Left ventricle myocardium superior (tissue), 1 donor: ENCODE results near the gene ANKHD1. TPM values are rescaled to one million over a fixed set of nuclear protein-coding genes. Genes with fewer than 3 reads are reported as not detected.
"Not testable (repeated sequence)": the region's sequence is repeated elsewhere in the genome, so short reads cannot be mapped to it uniquely, and the experiment has no call there.

Experiments used
- ATAC-seq: fragments of 200-7000 bp; cut with Tn5 transposase; one replicate; pipeline ENCODE4 v1.9.1; 2020; ENCODE audit warnings: mild to moderate bottlenecking, moderate library complexity
- DNase-seq: peaks from one replicate; pipeline ENCODE4 v3.0.0-alpha.2; 2020
- intact Hi-C: fragments of 100-400 bp; cut with micrococcal nuclease; formaldehyde crosslinking; loops from one replicate; pipeline ENCODE4 v1.11.0; 2022
- total RNA-seq: library from RNA; stranded (reverse); fragmentation: NEBNext Ultra II Directional; extraction: Animal tissue kit (Norgen Biotek cat#: 25700); gene quantifications from one replicate; pipeline ENCODE4 v1.2.1, GENCODE V29; 2021
- donor health status: DM: no; HTN: yes; CAD: no; lungs with severe emphysema.

Gene ANKHD1
- total RNA-seq, 1 donor from 2014 or later, result 66.1 TPM

DNA sequence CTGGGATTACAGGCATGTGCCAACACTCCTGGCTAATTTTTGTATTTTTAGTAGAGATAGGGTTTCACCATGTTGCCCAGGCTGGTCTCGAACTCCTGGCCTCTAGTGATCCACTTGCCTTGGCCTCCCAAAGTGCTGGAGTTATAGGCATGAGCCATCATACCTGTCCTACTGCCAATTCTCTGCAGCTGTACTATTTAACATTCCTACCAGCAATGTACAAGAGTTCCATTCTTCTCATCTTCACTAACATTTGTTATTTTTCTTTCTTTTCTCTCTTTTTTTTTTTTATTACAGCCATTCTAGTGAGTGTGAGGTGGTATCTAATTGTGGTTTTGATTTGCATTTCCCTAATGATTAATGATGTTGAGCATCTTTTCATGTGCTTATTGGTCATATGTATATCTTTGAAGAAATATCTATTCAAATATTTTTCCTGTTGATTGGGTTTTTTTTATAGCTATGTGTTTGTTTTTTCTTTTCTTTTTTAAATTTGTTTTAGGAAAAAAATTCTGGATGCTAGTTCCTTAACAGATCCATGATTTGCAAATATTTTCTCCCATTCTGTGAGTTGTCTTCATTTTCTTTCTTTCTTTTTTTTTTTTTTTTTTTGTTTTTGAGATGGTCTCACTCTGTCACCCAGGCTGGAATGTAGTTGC lies 17.4 kb downstream of the ANKHD1 start:
- DNase-seq, result no peak
- intact Hi-C loops, result no loop called here
- no peak for ATAC-seq

DNA sequence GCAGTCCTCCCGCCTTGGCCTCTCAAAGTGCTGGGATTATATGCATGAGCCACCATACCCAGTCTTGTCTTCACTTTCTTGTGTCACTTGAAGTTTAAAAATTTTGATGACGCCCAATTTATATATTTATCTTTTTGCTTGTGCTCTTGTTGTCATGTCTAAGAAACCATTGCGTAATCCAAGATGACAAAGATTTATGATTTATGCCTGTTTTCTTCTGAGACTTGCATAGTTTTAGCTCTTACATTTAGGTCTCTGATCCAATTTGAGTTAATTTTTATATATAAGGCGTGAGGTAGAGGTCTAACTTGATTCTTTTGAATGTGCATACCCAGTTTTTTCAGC lies 18.6 kb downstream of the ANKHD1 start:
- intact Hi-C loops, result no loop called here
- ATAC-seq, result no peak
- DNase-seq, result no peak

DNA sequence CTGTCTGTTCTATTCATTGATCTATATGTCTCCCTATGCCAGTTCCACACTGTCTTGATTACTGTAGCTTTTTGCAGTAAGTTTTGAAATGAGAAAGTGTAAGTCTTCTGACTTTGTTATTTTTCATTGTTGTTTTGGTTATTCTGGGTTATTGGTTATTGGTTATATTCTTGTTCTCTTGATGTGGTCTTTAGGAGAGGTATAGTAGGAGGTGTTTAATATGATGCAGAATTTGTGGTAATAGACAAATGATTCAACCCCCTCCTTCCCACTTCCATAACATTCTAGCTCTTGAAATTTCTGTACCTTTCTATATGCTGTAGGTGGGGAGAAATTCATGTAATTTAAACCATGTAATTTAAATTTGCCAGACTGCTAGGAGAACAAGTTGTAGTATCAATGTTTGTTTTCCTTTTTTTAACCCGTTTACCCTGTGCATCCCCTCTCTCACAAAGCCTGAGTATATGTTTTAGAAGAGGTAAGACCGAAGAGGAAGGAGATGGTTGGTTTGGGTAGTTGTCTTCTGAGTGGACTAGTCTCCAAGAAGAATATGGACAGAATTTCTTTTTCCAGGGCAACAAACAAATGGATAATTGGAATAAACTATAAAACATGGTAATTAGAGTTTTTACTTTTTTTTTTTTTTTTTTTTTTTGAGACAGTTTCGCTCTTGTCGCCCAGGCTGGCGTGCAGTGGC lies 19.2 kb downstream of the ANKHD1 start:
- DNase-seq (no peak), ATAC-seq (no peak)
- intact Hi-C loops, result no loop called here

DNA sequence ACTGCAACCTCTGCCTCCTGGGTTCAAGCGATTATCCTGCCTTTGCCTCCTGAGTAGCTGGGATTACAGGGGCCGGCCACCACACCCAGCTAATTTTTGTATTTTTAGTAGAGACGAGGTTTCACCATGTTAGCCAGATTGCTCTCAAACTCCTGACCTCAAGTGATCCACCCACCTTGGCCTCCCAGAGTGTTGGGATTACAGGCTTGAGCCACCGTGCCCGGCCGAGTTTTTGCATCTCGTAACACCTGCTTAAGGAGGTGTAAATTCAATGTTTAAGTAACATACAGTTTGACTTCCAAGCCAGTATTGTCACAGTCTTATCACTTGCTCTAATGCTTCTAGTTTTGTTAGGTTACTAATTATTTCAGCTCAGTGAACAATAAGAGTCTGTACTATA lies 19.7 kb downstream of the ANKHD1 start:
- intact Hi-C loops, DNase-seq, ATAC-seq: not testable (repeated sequence)

DNA sequence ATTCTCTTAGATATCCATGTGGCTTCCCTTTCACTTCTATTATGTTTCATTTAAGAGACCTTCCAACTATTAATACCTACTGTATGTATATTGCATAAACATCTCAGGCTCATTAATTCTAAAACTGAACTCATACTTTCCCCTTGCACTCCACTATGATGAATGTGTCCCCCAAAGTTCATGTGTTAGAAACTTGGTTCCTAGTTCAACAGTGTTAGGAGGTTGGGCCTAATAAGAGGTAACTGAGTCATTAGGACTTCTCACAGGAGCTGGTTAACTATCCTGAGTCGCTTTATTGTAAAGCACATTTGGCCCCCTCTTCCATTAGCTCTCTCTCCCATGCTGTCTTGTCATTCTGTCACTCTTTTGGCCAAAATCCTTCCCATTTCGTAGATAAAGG lies 22.0 kb downstream of the ANKHD1 start:
- intact Hi-C loops, result no loop called here
- DNase-seq, result no peak
- ATAC-seq, result no peak

DNA sequence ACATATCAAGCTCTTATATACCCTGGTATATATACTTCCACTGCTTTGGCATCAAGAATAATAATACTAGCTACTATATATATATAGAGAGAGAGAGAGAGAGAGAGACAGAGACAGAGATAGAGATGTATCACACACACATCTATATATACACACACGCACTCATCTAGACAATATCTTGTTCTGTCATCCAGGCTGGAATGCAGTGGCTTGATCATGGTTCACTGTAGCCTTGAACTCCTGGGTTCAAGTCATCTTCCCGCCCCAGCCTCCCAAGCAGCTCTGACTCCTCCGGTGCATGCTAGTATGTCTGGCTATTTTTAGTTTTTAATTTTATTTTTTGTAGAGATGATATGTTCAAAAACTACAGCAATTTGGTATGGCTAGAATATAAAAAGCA lies 22.5 kb downstream of the ANKHD1 start:
- DNase-seq (no peak), ATAC-seq (no peak)
- intact Hi-C loops, result no loop called here

DNA sequence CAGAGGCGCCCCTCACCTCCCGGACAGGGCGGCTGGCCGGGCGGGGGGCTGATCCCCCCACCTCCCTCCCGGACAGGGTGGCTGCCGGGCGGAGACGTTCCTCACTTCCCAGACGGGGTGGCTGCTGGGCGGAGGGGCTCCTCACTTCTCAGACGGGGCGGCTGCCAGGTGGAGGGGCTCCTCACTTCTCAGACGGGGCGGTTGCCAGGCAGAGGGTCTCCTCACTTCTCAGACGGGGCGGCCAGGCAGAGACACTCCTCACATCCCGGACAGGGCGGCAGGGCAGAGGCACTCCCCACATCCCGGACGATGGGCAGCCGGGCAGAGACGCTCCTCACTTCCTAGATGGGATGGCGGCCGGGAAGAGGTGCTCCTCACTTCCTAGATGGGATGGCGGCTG lies 26.1 kb downstream of the ANKHD1 start:
- intact Hi-C loops, DNase-seq: not testable (repeated sequence)

DNA sequence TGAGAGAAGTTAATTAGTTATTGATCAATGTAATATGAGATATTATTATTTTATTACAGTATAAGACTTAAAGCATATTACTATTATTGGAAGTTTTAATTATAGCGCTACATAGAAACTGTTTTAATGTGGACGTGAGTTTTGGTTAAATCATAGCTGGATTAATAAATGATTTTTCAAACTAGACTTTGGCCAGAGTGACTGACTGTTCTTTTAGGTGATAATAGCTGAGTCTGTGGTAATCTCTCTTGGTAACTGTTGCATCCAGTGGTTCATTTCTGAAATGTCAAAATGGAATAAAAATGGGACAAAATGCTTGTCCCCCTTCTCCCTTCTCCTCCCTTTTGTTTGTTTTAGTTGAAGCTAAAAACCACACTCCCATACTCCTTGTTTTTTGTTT lies 28.1 kb downstream of the ANKHD1 start:
- ATAC-seq (no peak), DNase-seq (no peak)
- intact Hi-C loops, result no loop called here

More for the DNA sequence above, 26.1 kb downstream of the ANKHD1 start:
- ATAC-seq, result not testable (repeated sequence)

DNA sequence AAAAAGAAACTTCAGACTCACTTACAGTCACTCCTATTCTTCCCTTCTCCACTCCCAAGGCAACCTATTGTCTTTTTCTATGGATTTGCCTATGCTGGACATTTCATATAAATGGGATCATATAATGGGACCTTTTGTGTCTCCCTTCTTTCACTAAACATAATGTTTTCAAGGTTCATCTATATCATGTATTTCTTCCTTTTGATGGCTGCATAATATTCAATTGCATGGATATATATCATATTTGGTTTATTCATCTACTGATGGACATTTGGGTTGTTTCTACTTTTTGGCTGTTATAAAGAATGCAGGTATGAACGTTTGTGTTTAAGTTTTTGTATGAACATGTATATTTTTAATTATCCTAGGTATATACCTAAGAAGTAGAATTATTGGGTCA lies 30.6 kb downstream of the ANKHD1 start:
- DNase-seq (no peak), ATAC-seq (no peak)
- intact Hi-C loops, result no loop called here

DNA sequence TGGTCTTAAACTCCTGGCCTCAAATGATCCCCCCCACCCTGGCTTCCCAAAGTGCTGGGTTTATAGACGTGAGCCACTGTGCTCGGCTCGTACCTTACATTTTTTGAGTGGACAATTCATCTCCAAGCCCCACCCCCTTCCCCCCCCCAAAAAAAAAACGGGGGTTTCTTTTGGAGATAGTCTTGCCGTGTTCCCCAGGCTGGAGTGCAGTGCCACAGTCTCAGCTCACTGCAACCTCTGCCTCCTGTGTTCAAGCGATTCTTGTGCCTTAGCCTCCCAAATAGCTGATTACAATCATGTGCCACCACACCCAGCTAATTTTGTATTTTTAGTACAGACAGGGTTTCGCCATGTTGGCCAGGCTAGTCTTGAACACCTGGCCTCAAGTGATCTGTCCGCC lies 31.3 kb downstream of the ANKHD1 start:
- intact Hi-C loops, result no loop called here
- DNase-seq (no peak), ATAC-seq (no peak)

DNA sequence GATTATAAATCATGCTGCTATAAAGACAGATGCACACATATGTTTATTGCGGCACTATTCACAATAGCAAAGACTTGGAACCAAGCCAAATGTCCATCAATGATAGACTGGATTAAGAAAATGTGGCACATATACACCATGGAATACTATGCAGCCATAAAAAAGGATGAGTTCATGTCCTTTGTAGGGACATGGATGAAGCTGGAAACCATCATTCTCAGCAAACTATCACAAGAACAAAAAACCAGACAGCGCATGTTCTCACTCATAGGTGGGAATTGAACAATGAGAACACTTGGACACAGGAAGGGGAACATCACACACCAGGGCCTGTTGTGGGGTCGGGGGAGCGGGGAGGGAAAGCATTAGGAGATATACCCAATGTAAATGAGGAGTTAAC lies 55.7 kb downstream of the ANKHD1 start:
- intact Hi-C loops, result not testable (repeated sequence)

DNA sequence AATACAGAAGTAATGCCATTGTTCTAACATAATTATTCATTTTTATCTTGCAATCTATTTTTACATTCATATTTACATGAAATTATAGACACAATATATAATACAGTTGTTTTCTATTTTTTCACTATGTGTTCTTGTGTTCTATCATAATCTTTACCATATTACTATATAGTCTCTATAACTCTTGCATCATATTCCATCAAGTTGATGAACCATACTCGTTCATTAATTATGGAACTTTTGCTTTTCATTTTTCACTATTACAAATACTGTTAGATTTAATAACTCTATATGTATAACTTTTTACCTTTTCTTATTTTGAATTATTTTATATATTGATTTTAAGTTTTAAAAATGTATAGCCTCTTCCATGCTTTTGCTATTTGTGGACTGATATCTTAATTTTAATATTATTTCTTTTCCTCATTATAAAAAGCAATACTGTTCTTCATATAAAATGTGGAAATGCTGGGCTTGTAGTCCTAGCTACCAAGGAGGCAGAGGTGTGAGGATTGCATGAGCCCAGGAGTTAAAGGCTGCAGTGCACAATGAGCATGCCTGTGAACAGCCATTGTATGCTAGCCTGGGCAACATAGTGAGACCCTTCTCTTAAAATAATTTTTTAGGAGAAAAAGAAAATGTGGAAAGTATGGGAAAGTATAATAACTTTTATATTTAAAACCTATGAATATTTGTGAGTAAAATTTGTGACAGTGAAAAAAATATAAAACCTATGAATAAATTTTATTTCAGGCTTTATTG lies 65.5 kb downstream of the ANKHD1 start:
- intact Hi-C loops, result no loop called here
- no peak for DNase-seq
- ATAC-seq, result no peak

More for the DNA sequence above, 55.7 kb downstream of the ANKHD1 start:
- DNase-seq, ATAC-seq: not testable (repeated sequence)

DNA sequence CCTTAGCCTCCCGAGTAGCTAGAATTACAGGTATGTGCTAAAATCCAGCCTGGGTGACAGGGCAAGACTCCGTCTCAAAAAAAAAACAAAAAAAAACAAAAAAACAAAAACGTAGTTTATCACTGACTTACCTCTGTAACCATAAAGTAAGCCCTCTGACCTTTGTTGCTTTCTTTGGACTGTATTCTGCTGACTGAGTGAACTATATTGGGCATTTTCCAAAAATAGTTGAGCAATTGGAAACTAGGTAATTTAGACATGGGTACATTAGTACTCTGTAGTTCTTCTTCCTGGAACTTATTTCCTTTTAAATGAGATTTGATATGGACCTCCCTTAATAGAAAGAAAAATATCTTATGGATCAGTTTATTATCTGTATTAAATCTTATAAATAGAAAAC lies 66.6 kb downstream of the ANKHD1 start:
- intact Hi-C loops, result no loop called here
- no peak for DNase-seq
- peak; percentile 84 for ATAC-seq

DNA sequence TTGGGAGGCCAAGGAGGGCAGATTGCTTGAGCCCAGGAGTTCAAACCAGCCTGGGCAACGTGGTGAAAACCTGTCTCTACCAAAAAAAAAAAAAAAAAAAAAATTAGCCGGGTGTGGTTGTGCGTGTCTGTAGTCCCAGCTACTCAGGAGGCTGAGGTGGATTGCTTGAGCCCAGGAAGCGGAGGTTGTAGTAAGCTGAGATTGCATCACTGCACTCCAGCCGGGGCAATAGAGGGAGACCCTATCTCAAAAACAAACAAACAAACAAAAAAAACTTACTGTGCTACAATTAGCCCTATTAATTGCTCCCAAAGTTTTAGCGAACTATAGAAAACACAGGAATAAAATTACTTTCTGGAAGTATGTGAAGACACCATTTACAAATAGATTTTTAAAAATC lies 67.6 kb downstream of the ANKHD1 start:
- intact Hi-C loops, result no loop called here
- DNase-seq (no peak), ATAC-seq (no peak)

DNA sequence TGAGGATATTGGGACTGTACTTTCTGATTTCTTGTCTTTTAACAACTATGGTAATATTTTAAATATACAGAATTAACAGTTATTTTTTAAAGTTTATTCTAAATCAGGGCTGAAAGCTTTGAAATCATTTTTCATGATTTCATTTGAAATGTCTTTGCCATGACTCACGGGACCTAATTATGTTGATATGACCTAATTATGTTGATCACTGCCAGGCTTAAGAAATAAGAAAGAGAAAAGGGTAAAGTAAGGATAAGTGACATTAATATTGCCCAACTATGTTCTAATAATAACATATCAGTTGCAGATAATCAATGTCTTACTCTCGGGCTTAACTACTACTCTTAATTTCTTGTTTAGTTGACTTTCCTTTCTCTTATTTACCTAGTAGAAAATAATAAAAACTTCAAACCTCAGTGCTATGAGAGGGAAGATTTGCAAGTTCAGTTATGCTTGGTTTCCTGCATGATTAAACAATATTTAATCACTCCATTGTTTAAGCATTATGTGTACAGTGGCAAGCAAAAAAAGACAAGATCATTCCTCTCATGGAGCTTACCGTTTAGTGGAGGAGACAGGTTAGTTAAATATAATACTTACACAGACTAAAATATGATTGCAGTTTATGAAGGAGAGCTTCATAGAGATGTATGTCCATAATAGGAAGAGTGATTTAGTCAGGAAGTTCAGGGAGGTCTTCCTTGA lies 78.8 kb downstream of the ANKHD1 start:
- ATAC-seq, result no peak
- no peak for DNase-seq
- intact Hi-C loops, result no loop called here

DNA sequence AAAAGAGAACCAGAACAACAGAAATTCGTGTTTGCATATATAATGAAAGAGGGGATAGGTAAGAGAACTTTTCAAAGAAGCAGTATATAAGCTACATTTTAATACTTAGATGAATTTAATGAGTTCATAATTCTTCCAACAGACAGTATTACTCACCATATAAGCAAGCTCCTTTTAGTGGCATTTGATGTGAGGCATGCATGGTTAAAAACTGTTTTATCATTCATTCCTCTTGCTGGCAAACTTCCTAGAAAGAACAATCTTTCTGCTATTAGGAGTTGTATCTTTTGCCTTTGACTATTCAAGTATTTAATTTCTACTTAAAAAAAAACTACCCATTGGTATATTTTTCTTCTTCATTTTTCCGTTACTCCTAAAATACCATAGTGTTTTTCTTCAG lies 80.1 kb downstream of the ANKHD1 start:
- DNase-seq, result no peak
- intact Hi-C loops, result no loop called here
- no peak for ATAC-seq

DNA sequence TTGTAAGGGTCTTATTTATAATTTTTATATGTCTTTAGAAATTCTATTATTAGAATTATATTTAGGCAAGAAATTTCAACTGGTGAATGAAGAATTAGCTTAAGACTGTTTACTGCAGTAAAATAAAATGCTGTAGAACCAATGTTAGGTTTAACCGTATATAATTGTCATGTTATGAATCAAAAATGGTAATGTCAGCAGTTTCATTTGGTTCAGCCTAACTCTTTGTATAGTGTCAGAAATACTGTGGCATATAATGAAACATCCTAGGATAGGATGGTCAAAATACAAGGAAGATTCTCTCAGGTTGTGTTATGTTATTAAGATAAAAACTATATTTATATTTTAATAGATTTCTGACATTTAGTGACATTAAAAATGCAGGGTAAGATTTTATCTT lies 81.4 kb downstream of the ANKHD1 start:
- ATAC-seq (no peak), DNase-seq (no peak)
- intact Hi-C loops, result no loop called here

DNA sequence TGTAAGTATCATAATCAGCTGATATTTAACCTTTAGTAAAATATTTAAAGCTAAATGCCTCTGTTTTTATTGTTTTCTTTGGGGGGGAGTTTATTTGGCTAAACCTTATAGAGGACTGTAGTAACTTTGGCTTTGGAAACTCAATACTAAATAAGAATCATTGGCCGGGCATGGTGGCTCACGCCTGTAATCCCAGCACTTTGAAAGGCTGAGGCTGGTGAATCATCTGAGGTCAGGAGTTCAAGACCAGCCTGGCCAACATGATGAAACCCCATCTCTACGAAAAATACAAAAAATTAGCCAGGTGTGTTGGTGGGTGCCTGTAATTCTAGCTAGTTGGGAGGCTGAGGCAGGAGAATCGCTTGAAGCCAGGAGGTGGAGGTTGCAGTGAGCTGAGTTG lies 86.5 kb downstream of the ANKHD1 start:
- intact Hi-C loops, DNase-seq, ATAC-seq: not testable (repeated sequence)

DNA sequence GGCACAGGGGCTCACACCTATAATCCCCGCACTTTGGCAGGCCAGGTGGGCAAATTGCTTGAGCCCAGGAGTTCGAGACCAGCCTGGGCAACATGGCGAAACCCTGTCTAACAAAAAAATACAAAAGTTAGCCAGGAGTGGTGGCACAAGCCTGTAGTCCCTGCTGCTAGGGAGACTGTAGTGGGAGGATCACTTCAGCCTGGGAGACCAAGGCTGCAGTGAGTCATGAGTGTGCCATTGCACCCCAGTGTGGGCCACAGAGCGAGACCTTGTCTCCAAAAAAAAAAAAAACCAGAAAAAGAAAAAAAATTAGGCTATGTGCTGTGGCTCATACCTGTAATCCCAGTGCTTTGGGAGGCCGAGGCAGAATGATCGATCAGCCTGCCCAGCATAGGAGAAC lies 87.3 kb downstream of the ANKHD1 start:
- intact Hi-C loops, result no loop called here
- DNase-seq (no peak), ATAC-seq (no peak)

DNA sequence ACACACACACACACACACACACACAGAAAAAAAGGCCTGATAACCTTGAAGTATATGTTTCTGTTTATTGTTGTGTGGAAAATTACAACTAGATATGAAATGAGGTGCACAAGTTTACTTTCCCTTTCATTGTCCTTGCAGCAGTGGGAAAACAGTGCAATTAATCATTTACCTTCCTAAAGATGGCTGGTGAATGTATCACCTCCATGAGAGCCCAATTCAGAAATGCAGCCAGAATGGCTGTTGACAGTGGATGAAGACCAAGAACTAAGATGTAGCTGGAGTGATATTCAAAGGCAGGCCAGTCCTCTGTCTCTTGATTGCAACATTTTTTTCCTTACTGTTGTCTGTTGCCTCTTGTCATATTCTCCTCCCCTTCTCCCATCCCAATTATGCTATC lies 96.3 kb downstream of the ANKHD1 start:
- DNase-seq (no peak), ATAC-seq (no peak)
- intact Hi-C loops, result no loop called here
